Measurements from ENCODE around the gene ITSN2.

DNA sequence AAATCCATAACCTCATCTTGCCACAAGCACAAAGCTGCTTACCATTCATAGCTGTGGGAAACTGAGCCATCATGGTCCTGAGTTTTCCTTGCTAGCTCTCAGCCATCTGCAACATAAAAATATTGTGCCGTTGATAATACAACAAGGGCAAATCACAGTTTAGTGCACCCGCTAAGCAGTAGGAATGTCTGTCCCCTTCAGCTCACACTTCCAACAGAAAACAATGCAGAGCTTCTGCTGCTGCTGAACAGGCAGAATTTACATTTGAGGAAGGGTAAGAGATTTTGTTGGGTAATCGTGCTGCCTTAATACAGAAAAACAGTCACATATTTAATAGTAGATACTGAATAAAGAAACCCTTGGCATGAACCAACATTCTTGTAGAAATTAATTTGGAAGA, 32.3 kb downstream of the ITSN2 start:
- TF ChIP-seq, protein P1, sequence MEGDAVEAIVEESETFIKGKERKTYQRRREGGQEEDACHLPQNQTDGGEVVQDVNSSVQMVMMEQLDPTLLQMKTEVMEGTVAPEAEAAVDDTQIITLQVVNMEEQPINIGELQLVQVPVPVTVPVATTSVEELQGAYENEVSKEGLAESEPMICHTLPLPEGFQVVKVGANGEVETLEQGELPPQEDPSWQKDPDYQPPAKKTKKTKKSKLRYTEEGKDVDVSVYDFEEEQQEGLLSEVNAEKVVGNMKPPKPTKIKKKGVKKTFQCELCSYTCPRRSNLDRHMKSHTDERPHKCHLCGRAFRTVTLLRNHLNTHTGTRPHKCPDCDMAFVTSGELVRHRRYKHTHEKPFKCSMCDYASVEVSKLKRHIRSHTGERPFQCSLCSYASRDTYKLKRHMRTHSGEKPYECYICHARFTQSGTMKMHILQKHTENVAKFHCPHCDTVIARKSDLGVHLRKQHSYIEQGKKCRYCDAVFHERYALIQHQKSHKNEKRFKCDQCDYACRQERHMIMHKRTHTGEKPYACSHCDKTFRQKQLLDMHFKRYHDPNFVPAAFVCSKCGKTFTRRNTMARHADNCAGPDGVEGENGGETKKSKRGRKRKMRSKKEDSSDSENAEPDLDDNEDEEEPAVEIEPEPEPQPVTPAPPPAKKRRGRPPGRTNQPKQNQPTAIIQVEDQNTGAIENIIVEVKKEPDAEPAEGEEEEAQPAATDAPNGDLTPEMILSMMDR (IDR thresholded peaks at IDR 0.05; ENCODE audit: low read depth, low read length) = no peak
- TF ChIP-seq POLR2A (IDR thresholded peaks at IDR 0.05; ENCODE audit: extremely low read depth, insufficient read length) = no peak

Data from NB4 (cell line).